ENCODE data around the gene LOC101059915.

DNA sequence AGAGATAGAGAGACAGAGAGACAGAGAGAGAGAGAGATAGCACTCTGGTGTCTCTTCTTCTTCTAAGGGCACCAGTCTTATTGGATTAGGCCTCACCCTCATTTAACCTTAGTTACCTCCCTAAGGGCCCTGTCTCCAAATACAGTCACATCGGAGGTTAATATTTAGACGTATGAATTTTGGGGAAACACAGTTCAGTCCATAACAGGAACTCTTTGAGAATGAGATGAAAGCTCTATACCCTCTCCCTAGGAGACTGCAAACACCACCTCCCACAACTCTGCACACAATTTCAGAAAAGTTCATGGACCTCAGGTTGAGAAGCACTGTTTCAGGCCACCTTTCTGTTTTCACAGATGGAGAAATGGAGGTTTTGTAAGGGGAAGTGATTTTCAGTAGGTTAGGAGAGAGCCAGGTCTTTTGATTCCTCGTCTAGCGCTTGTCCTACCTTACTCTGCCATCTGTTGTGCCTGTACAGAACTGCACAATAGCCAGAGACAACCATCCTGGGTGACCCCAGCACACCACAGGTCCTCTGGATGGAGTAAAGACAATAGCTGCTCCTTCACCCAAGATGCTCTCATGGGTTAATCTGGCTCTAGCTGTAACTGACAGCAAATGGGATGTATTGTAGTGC lies 16.9 kb upstream of the LOC101059915 start:
- TF ChIP-seq, protein P1, sequence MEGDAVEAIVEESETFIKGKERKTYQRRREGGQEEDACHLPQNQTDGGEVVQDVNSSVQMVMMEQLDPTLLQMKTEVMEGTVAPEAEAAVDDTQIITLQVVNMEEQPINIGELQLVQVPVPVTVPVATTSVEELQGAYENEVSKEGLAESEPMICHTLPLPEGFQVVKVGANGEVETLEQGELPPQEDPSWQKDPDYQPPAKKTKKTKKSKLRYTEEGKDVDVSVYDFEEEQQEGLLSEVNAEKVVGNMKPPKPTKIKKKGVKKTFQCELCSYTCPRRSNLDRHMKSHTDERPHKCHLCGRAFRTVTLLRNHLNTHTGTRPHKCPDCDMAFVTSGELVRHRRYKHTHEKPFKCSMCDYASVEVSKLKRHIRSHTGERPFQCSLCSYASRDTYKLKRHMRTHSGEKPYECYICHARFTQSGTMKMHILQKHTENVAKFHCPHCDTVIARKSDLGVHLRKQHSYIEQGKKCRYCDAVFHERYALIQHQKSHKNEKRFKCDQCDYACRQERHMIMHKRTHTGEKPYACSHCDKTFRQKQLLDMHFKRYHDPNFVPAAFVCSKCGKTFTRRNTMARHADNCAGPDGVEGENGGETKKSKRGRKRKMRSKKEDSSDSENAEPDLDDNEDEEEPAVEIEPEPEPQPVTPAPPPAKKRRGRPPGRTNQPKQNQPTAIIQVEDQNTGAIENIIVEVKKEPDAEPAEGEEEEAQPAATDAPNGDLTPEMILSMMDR (IDR thresholded peaks at IDR 0.05; ENCODE audit: insufficient read depth, low read length, poor library complexity, severe bottlenecking): no peak
- no peak for TF ChIP-seq EZH2phosphoT487 (conservative IDR thresholded peaks at IDR 0.05; ENCODE audit: low read length)

All from SU-DHL-6 (cell line).